ENCODE measurements around the gene MRPS23. TPM values are rescaled to one million over a fixed set of nuclear protein-coding genes. Genes with fewer than 3 reads are reported as not detected.
A peak's percentile ranks its signal among the peaks of the same experiment; 100 is the strongest.

MRPS23 gene
- 10 to 100 TPM; 55.3 to 65.0 TPM for total RNA-seq

GRCh38 chr17:57849874-57850754, at the start of gene MRPS23:
MRPS23 (minus strand) TSS chr17:57850044; CDS start chr17:57850010, 34 bp downstream.
- no peaks in the 10 kb centered on the region for H3K9me3 Mint-ChIP-seq
- peak within 1 kb of the TSS; percentile 97 for H3K4me3 Mint-ChIP-seq
- H3K36me3 Mint-ChIP-seq: peaks cover 14% of the 10 kb centered on the region
- peaks cover 28 to 33% of the 10 kb centered on the region in 2 donors for H3K4me1 Mint-ChIP-seq (ENCODE audit: low read depth in 2 of 2)
- H3K27me3 Mint-ChIP-seq: no peaks in the 10 kb centered on the region
- peak within 1 kb of the TSS; percentile 95 to 100 for H3K27ac Mint-ChIP-seq
- ATAC-seq: peak; percentile 98 to 99
- peak; percentile 98 for DNase-seq (ENCODE audit: low spot score)

DNA sequence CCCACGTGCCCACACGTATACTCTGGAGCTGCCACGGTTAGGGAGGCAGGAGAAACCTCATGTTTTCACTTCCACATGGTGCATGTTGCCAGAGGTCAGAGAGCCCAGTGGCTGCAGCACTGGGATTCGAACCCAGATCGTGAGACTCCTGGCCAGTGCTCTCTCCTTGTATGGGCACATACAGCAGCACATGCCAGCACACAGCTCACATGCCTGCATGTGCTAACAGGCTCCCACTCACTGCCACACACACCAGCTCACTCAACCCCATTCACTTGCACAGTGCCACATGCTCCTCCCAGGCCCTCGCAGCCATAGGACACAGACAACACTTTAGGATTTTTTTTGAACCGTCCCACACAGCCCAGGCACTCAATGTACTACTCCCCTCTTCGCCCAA, 49.5 kb upstream of the MRPS23 start:
- Mint-ChIP-seq H3K27me3 (no peaks in the 10 kb centered on the region), H3K27ac (peak overlapping the region in 1 of 2 donors; percentile 9), H3K36me3 (no peaks in the 10 kb centered on the region), H3K9me3 (no peaks in the 10 kb centered on the region), H3K4me1 (ENCODE audit: low read depth in 2 of 2) (peaks cover 11 to 12% of the 10 kb centered on the region in 2 donors), H3K4me3 (no peak overlapping the region)
- DNase-seq (ENCODE audit: low spot score) (no peak), ATAC-seq (no peak)

GRCh38 chr17:57898487-57899311, 48.9 kb upstream of the MRPS23 start:
- Mint-ChIP-seq H3K4me3 (no peak overlapping the region), H3K27ac (no peak overlapping the region), H3K27me3 (no peaks in the 10 kb centered on the region), H3K4me1 (ENCODE audit: low read depth in 2 of 2) (peaks cover 10 to 12% of the 10 kb centered on the region in 2 donors), H3K36me3 (no peaks in the 10 kb centered on the region), H3K9me3 (no peaks in the 10 kb centered on the region)
- ATAC-seq (no peak), DNase-seq (ENCODE audit: low spot score) (no peak)

DNA sequence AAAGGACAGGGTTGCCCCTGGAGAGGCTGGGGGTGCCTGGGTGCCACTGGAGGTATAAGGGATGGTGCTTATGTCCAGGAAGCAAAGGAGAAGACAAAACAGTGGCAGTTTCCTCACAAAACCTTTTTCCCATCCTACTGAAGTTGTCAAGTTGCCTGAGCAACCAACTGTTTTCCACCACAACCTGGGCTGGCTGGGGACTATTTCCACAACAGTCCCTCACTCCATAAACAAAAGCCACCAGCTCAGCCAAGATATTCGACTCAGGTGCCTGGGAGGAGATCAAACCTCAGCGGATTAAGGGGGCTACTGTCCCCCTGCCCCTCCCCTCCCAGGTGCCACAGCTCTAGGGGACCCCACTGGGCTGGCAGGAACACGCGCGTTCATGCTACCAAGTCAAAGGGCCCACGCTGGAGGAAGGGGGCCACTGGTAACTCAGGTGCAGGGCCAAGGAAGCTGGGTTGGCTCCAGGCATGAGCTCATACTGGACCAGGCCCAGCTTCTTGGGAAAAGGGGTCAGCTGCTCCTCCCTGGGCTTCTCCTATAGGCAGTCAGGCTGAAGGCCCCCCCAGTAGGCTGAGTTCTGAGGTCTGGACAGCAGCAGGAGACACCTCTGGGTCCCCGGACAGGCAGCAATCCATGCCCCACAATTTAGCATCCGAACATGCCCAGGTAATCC, 45.7 kb upstream of the MRPS23 start:
- H3K4me1 Mint-ChIP-seq (ENCODE audit: low read depth in 2 of 2): peaks cover 14 to 29% of the 10 kb centered on the region in 2 donors
- no peaks in the 10 kb centered on the region for H3K9me3 Mint-ChIP-seq
- H3K4me3 Mint-ChIP-seq: no peak overlapping the region
- ATAC-seq: no peak
- H3K27ac Mint-ChIP-seq: no peak overlapping the region
- no peaks in the 10 kb centered on the region for H3K36me3 Mint-ChIP-seq
- no peak for DNase-seq (ENCODE audit: low spot score)
- no peaks in the 10 kb centered on the region for H3K27me3 Mint-ChIP-seq

- H3K27me3 Mint-ChIP-seq: no peaks in the 10 kb centered on the region
- no peak overlapping the region for H3K27ac Mint-ChIP-seq
Observed at GRCh38 chr17:57894848-57895247, 45.0 kb upstream of the MRPS23 start.

DNA sequence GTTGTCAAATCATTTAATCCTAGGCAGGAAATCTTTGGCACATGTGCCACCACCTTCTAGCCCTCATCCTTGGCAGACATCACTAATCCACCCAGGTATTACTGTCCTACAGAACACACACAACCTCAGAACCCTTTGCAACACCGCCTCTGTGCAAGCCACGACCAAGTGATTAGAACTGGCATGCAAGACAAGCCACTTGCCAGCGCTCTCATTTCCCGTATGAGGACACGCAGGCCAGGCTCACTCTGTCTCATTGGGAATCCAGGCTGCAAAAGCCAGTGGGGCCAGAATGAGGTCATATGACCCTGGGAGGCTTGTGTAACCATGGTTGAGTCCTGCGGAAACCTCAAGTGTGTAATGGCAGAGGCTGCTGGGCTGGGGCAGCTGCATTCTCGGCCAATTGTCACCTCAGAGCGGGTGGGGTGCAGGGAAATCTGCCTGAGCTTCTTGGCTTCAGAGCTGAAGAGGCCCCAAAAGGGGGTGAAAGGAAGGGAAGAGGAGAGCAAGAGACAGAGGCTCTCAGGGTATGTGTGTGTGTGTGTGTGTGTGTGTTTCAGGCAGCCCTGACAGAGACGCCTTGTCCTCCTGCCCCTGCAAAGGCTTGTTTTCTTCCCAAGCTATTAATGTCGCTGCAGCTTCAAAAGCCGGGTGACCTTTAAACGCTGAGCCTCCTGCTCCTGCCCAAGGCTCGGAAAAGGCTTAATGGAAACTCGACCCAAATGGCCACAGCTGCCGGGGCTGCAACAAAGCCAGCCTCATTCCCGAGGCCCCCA, 43.2 kb upstream of the MRPS23 start:
- DNase-seq (ENCODE audit: low spot score) (peak; percentile 84), ATAC-seq (peak; percentile 86 to 93)
- Mint-ChIP-seq H3K36me3 (no peaks in the 10 kb centered on the region), H3K27me3 (no peaks in the 10 kb centered on the region), H3K4me3 (peak overlapping the region; percentile 74), H3K4me1 (ENCODE audit: low read depth in 2 of 2) (peaks cover 8 to 22% of the 10 kb centered on the region in 2 donors), H3K27ac (peak overlapping the region; percentile 58 to 59), H3K9me3 (no peaks in the 10 kb centered on the region)

More at GRCh38 chr17:57894848-57895247, 45.0 kb upstream of the MRPS23 start:
- Mint-ChIP-seq H3K4me3 (no peak overlapping the region), H3K4me1 (ENCODE audit: low read depth in 2 of 2) (peaks cover 13 to 28% of the 10 kb centered on the region in 2 donors), H3K36me3 (no peaks in the 10 kb centered on the region), H3K9me3 (no peaks in the 10 kb centered on the region)
- DNase-seq (ENCODE audit: low spot score): no peak
- no peak for ATAC-seq

- H3K36me3 Mint-ChIP-seq: no peaks in the 10 kb centered on the region
Observed at GRCh38 chr17:57892146-57892819, 42.4 kb upstream of the MRPS23 start.

DNA sequence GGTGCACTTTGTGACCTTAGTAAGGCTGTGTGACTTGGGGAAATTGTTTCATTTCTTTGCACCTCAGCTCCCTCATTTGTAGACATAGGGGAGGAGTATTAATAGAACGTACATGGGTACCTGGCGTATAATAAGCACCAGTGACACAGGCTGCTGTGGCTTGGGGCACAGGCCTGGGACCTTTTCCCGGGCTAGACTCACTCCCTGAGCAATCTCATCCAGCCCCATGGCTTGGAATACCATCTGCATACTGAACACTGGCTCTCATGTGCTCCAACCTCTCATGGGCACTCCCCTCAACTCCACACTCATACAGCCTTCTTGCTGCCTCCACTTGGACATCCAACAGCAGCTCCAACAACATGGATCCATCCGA, 41.0 kb upstream of the MRPS23 start:
- ATAC-seq: no peak
- no peak for DNase-seq (ENCODE audit: low spot score)
- H3K27ac Mint-ChIP-seq: no peak overlapping the region
- peaks cover 8 to 22% of the 10 kb centered on the region in 2 donors for H3K4me1 Mint-ChIP-seq (ENCODE audit: low read depth in 2 of 2)
- no peaks in the 10 kb centered on the region for H3K9me3 Mint-ChIP-seq
- H3K27me3 Mint-ChIP-seq: no peaks in the 10 kb centered on the region
- no peak overlapping the region for H3K4me3 Mint-ChIP-seq
- no peaks in the 10 kb centered on the region for H3K36me3 Mint-ChIP-seq

More at GRCh38 chr17:57892146-57892819, 42.4 kb upstream of the MRPS23 start:
- peak overlapping the region; percentile 74 for H3K4me3 Mint-ChIP-seq
- H3K9me3 Mint-ChIP-seq: no peaks in the 10 kb centered on the region
- no peaks in the 10 kb centered on the region for H3K27me3 Mint-ChIP-seq
- ATAC-seq: peak; percentile 76
- DNase-seq (ENCODE audit: low spot score): peak; percentile 85
- H3K4me1 Mint-ChIP-seq (ENCODE audit: low read depth in 2 of 2): peaks cover 8 to 22% of the 10 kb centered on the region in 2 donors
- peak overlapping the region; percentile 58 to 59 for H3K27ac Mint-ChIP-seq

- no peak overlapping the region for H3K4me3 Mint-ChIP-seq
- no peak overlapping the region for H3K27ac Mint-ChIP-seq
- H3K9me3 Mint-ChIP-seq: no peaks in the 10 kb centered on the region
Observed at GRCh38 chr17:57889892-57890856, 40.3 kb upstream of the MRPS23 start.

DNA sequence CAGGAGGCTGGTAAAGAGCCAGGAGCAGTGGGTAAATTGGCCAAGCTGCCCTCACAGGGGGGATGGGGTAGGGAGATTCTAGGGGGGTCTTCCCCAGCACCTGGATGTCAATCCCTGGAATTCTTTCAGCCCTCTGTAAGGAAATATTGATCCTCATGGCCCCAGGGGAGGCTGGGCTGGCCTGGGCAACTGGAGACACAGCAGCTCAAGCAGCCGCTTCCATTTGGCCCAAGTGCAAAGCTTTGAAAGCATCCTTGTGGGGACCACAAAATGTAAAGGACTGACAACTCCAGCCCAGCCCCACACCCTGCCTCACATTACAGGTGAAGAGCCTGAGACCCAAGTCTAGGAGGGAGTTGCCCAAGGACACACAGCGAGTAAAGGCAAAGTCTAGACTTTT, 39.4 kb upstream of the MRPS23 start:
- H3K4me1 Mint-ChIP-seq (ENCODE audit: low read depth in 2 of 2): peaks cover 8 to 22% of the 10 kb centered on the region in 2 donors
- no peak overlapping the region for H3K4me3 Mint-ChIP-seq
- H3K36me3 Mint-ChIP-seq: no peaks in the 10 kb centered on the region
- no peak overlapping the region for H3K27ac Mint-ChIP-seq
- no peaks in the 10 kb centered on the region for H3K27me3 Mint-ChIP-seq
- H3K9me3 Mint-ChIP-seq: no peaks in the 10 kb centered on the region
- ATAC-seq (no peak), DNase-seq (ENCODE audit: low spot score) (no peak)

More at GRCh38 chr17:57889892-57890856, 40.3 kb upstream of the MRPS23 start:
- ATAC-seq: no peak
- Mint-ChIP-seq H3K4me1 (ENCODE audit: low read depth in 2 of 2) (peaks cover 8 to 22% of the 10 kb centered on the region in 2 donors), H3K36me3 (no peaks in the 10 kb centered on the region), H3K27me3 (no peaks in the 10 kb centered on the region)
- no peak for DNase-seq (ENCODE audit: low spot score)

DNA sequence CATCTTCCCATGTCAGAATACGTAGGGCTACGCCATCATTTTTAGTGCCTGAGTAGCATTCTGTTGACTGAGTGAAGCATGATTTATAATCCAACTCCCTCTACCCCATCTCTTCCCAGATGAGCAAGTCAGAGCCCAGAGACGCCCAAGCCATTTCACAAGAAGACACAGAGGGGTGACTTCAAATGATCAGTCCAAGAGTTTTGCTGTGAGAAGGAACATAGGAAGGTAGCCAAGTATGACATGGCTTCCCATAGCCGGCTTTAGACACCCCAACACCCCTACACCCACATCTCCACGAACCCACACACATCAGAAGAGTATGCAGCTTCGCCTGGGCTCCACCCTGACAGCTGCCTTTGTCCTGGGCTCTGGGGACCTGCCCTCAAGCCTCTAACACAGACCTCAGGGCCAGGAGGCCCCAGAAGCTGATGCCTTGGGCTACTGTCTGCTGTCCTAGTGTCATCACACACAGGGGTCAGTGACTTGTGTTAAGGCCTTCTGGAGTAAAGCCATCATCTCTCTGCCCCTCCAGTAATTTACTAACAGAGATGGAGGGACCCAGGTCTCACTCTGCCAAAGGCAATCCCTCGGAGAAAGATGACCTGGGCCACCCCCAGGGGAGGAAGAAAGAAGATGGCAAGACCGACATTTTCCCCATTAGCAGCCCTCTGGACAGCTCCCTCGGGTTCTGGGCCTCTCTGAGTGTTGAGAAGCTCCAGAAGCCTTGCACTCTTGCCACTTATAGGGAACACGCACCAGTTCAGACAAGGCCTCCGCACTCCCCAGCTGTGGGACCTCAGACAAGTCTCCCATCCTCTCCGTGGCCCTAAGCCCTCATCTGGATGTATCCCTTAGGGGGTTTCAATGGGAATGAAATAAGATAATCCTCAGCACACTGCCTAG, 38.7 kb upstream of the MRPS23 start:
- H3K4me1 Mint-ChIP-seq (ENCODE audit: low read depth in 2 of 2): peaks cover 8 to 20% of the 10 kb centered on the region in 2 donors
- no peak overlapping the region for H3K4me3 Mint-ChIP-seq
- DNase-seq (ENCODE audit: low spot score) (no peak), ATAC-seq (no peak)
- no peaks in the 10 kb centered on the region for H3K36me3 Mint-ChIP-seq
- H3K27me3 Mint-ChIP-seq: no peaks in the 10 kb centered on the region
- H3K27ac Mint-ChIP-seq: no peak overlapping the region
- H3K9me3 Mint-ChIP-seq: no peaks in the 10 kb centered on the region

Data from natural killer cell treated with Interleukin-12 subunit alpha and Interleukin-12 subunit beta and Interleukin-15 and Interleukin-18, amount 100 ng/mL, for 72 hours (primary cell).